ENCODE results near the gene ABCC4.

Gene ABCC4

DNA sequence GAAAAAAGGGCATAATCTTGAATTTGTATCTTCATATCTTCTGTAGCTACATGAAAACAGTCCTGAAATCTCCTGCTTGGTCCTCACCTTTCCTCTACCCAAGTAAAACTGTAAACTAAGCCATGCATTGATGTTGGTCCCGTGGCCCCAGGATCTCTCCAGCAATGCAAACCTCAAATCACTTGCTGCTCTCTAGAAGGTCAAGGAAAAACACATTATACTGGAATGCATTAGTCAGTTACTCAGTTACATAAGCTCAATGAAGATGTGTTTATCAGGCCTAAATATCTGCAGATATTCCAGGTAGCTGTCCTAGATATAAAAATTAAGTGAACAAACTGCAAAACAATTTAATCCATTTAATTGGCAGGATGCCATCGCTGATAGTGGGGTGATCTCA is 261.8 kb downstream of the ABCC4 start:
- DNase-seq (ENCODE audit: low read depth): no peak

DNA sequence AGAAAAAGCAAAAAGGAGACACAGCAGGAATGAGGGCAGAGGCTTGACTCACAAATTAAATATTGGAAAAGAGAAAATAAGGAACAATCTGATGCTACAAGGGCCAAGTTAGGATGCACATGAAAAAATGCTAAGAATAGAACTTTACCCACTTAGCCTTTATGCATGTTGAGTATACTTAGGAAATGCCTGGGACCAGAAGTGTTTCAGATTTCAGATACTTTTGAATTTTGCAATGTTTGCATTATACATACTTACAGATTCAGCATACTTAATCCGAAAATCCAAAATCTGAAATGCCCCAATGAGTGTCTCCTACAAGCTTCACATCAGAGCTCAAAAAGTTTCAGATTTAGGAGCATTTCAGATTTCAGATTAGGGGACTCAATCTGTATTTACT is 262.3 kb downstream of the ABCC4 start:
- DNase-seq (ENCODE audit: low read depth): no peak

DNA sequence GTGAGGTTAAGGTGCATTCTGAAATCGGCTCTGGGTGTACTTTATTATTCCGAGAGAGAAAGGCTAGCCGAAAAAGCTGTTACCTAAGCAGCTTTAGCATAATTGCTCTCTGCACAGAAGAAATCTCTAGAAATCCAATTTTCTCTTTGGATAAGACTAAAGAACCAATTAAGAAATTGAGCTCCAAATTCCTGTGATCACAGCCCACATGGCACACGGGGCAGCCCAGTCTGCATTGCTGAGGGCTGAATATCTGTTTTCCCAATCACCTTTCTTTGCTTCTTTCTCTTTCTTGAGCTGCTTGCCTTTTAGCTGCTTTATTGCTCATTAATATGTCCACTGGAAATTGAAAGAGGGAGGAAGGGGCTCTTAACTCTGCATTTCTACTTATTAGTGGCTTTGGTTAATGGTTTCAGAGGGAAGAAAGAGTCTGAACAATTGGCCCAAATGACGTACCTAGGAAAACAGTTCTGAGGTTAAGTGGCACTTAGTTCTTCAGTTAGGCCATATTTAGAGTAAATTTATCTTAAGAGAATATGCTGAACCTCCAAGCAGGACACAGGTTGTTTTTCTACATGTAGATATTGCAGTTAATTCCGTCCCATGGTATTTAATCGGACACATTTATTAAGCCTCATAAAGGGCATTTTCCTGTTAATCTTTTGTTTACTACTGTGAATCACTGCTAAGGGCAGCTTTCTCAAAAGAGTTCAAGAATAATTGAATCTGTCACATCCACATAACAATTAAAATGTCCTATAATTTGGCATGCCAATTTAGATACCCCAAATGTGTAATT is 265.7 kb downstream of the ABCC4 start:
- no peak for DNase-seq (ENCODE audit: low read depth)

DNA sequence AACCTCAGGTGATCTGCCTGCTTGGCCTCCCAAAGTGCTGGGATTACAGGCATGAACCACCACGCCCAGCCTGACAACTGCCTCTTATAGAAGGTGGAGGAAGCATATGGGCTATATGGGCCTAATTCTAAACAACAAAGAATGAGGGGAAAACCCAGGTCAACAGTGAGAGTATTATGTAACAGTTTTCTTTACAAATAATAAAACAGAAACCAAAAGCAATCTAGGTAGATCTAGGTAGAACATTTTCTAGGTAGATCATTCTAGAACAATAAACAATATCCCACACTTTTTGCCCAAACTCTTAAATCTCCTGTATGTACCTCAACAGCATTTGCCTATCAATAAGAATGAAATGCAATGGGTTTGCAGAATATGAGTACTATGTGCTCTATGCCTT is 267.4 kb downstream of the ABCC4 start:
- DNase-seq (ENCODE audit: low read depth): no peak

DNA sequence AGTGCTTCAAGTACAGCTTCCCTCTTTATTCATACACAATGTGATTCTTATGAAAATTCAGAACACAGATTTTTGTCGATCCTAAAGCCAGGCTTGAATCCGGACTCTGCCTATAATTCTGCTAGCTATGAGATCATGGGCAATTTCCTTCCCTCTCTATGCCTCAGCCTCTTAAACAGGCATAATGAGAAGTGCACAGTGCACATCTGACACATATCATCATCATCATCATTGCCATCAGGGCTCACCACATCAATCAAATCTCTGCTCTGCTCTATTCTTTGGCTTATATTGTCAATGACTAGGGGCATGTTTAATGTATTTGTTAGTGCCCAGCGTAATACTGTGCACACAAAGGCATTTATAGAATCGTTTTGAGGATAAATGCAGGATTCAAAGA is 269.1 kb downstream of the ABCC4 start:
- DNase-seq (ENCODE audit: low read depth): no peak

DNA sequence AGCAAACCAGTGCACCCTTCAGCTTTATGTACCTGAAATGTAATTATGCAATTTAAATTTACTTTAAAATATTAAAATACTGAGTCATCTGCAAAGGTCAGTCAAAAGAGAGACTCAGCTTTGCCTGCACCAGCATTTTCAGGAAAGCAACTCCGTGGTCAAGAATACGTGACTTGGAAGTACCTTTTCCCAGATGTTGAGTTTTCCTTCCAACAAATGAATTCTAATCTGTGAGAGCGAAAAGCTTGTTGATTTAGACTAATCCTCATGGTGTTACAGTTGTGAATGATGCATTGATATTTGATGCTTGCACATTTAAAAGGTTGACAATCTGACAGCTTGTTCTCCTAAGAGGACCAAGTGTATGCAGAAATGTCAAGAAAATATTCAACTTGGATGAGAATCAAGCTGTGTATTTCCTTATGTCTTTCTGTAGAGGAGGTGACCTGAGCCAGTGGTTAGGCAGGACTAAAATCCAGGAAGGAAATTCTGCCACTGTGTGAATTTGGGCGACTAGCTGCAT is 270.4 kb downstream of the ABCC4 start:
- DNase-seq (ENCODE audit: low read depth): no peak

DNA sequence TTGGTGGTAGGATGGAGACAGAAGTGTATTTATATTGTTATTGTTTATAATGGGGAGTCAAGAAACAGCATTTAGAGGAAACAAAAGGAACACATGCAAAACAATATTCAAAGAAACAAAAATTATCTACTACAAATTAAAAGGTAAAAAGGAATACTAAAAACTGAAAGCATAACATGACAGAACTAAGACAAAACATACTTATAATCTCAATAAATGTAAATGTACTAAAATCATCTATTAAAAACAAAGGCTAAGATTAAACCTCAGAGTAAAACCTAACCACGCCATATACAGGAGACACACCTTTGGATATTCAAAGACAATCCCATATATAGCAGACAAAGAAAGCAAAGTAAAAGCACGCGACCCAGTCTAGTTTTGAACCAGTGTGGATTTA is 273.6 kb downstream of the ABCC4 start:
- no peak for DNase-seq (ENCODE audit: low read depth)

DNA sequence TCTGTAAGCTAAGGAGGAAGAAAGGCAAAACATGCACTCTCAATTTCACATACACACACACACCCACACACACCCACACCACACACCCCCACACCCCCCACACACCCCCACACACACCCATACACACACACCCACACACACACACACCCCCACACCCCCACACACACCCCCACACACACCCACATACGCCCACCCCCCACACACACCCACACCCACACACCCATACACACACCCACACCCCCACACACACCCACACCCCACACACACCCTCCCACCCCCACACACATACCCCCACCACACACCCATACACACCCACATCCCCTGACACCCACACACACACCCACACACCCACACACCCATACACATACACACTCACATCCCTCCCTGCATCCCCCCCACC is 276.1 kb downstream of the ABCC4 start:
- DNase-seq (ENCODE audit: low read depth): no peak

DNA sequence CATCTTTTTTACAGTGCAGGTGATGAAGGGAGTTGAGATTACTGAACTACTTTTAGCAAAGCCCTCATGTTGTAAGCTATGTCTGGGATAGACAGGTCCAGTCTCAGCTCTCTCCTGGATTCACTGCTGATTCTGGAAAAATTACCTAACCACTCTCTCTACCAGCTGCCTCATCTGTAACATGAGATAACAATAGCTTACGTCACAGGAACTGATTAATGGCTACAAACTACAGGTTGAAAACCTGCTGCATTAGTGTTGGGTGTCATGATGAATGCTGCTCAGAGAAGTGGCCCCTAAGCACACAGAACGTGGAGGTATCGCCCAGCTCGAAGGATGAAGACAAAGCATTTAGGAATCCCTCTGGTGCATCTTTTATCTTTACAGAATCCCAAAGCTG is 277.8 kb downstream of the ABCC4 start:
- DNase-seq (ENCODE audit: low read depth): no peak

DNA sequence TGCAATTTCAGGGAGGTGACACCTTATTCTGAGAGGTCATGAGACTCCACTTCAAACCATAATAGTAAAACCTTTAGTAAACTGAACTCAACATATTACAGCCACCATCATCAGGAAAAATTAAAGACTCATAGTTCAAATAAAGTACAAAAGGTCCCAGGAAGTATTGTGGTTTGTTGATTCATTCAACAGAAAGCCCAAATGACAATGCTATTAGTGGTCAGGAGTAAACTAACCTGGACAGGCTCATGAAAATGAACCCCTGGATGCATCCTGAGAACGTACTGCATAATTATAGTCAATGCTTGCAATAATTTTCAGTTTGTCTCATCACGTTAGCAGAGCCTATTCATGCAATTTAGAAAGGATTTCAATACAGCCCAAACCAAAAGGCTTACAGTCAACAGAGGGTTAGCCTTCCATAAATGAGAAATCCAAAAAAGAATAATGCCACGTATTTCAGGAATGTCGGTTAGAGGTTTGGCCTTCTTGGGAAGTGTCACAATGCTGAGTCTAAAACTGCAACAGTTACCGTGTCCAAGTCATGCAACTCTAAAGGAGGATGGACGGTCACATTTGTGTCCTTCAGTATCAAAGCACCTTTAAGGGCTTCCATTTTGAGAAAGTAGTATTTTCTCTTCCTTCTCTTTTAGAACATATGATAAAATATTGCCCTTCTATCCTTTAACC is 280.8 kb downstream of the ABCC4 start:
- DNase-seq (ENCODE audit: low read depth): no peak

DNA sequence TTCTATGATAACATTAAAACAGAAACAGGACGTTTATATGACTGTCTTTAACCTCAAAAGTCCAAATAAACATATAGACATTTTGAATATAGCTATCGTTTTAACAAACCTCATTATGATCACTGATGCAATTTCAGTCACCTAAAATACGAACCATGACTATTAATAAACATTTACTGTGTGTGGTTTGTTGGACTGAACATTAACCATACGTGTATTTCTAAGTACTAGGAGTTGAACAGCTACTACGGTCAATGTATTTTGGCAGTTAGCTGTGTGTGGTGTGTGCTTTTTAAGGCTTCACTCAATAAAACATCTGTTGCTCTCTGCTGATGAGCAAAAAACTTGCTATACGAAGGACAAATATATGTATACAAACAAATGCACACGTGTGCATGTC is 281.4 kb downstream of the ABCC4 start:
- DNase-seq (ENCODE audit: low read depth): no peak

DNA sequence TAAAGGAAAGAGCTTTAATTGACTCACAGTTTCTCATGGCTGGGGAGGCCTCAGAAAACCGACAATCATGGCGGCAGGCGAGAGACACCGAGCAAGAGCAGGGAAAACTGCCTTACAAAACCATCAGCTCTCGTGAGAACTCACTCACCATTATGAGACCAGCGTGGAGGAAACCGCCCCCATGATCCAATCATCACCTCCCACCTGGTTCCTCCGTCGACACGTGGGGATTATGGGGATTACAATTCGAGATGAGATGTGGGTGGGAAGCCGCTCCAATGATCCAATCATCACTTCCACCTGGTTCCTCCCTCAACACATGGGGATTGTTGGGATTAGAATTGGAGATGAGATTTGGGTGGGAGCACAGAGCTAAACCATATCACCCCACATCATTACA is 293.9 kb downstream of the ABCC4 start:
- DNase-seq (ENCODE audit: low read depth): no peak

DNA sequence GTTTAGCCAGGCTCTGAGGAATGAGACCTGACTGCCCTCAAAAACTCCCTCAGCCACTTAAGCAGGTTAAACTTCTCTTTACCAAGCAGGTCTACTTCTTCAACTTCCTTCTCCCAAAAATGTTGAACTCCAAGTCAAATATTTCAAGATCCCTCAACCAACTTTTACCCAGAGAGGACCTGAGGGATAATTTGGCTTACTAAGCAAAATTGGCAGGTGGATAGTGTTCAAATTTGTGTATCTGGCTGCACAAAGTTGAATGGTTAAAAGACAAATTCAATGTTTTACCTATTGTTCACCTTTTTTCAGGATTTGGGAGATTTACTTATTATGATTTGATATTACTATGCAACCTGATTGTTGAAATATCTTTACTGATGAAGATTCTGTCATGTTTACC is 296.0 kb downstream of the ABCC4 start:
- DNase-seq (ENCODE audit: low read depth): no peak

DNA sequence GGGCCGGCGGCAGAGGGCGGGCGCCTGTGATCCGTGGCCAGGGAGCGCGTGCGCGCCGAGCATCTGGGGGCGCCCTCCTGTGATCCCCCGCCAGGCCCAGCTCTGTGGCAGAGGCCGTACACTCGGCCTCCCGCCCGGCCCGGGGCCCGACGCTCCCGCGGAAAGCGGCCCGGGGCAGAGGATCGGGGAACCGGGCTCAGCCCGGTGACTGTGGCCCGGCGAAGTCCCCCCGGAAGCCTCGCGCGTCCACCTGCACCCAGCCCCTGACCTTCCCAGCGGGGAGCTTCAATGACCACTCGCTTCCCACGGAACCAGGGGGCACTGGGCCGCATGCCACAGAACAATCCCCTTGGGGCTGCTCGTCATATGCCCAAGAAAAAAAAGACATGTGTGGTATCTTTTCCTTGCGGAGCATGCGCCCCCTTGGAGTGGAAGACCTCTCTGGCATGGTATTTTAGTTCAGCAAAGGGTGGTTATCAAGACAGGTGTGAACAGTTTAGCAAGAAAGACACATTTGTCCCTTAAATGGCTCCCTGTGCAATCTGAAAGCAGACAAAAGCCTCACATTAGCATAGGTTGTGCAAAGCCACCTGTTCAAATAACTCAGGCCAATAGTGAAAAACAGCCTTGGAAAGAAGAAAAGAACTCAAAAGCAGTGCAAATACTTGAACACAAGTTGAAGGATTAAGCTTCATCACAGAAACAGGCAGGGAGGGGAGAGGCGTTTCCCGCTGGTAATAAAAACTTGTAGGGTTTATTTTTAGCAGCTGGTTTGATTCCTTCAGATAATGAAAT is 298.0 kb downstream of the ABCC4 start:
- no peak for DNase-seq (ENCODE audit: low read depth)

DNA sequence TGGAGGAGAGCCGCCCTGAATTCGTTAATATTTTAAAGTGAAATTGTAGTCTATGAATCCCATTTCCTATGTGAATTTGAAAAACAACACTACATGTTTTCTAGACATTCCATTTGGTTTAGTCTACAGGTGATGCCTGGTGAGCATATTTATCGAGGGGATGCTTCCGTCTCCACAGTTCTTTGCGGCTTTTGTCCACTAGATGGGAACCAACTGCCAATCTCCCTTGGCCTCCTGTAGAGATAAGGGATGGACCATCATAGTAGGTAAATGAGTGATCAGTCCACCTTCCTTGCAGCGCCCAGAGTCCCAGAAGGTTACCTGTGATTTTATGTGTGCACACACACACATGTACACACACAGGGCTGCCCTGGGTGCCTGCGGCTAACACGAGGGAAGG is 299.1 kb downstream of the ABCC4 start:
- no peak for DNase-seq (ENCODE audit: low read depth)

DNA sequence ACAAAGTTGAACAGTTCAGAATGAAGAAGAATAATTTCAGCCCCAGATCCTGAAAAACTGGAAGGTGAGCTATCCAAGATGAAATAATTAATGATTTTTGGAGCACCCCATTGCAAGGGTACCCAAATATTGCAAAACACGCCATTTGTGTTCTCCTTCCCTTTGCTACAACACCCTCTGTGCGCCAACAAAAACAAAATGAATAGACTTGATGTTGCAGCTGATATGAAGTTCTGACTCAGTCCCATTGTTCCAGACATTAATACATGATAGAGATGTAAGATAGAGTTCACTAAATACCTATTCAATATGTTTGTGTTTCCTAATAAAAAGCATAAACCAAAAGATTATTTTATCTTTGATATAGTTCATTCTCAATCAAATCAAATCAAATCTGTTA is 301.4 kb downstream of the ABCC4 start:
- DNase-seq (ENCODE audit: low read depth): no peak

DNA sequence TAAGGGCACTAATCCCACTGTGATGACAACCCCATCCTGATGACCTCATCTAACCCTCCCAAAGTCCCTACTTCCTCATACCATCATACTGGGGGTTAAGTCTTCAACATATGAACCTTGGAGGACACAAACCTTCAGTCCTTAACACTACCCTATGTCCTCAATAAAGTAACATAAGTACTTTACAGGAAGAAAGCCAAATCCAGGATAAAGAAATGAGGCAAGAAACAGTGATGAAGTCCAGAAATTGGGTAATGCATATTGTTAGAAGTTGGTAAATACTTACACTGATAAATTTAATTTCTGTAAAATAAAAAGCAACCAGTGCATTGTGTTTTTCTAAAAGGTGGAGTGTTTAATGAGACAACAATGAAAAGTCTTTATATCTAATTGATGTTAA is 304.1 kb downstream of the ABCC4 start:
- DNase-seq (ENCODE audit: low read depth): no peak

DNA sequence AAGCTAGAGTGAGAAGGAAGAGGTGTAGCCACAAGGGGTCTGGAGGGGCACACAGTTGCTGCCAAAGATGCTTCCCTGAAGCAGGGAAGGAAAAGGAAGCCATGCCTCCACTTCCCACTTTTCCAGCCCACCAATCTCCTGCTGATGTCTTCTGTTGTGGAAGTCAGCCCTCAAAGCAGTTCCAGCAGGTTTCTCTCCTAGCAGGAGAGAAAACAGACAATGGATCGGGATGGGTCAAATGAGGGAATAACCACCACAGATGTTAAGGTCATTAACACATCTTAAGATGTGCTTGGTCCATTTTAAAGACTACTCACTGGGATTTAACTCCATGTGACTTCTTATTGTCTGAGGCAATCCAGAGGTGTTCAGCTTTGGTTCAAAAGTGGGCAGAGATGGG is 304.8 kb downstream of the ABCC4 start:
- no peak for DNase-seq (ENCODE audit: low read depth)

DNA sequence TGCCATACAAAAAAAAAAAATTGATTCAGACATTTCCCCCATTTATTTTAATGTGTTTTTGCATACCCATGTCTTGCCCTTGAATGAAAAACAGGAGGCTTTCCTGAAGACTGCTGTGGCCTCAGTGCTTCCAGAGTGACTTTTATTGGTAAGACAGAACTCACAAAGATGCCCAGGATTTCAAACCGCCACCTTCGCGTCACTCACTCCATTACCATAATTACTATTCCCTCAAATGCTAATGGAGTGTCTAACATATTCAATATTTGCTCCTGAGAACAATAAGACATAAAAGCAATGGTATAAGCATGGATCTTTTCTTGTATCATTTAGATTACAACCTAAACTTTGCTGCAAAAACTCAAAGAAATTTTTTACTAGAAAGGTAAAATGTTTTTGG is 306.7 kb downstream of the ABCC4 start:
- no peak for DNase-seq (ENCODE audit: low read depth)

DNA sequence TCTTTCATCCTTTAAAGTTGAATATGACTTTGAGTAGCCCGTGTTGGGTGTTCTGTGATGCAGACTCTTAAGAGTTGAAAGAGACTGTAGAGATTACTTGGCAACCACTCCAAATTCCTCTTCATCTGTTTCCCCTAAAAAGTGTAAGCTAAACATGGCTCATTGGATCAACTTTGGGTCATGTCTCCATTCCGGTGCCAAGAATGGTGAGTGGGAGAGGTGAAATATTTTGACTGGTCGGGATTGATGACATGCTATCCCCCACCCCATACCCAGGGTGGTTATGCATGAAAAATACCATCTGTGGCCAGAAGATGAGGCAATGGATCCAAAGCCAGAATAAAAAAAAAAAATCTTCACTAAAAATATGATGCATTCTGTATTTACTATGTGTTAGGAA is 307.6 kb downstream of the ABCC4 start:
- DNase-seq (ENCODE audit: low read depth): no peak

DNA sequence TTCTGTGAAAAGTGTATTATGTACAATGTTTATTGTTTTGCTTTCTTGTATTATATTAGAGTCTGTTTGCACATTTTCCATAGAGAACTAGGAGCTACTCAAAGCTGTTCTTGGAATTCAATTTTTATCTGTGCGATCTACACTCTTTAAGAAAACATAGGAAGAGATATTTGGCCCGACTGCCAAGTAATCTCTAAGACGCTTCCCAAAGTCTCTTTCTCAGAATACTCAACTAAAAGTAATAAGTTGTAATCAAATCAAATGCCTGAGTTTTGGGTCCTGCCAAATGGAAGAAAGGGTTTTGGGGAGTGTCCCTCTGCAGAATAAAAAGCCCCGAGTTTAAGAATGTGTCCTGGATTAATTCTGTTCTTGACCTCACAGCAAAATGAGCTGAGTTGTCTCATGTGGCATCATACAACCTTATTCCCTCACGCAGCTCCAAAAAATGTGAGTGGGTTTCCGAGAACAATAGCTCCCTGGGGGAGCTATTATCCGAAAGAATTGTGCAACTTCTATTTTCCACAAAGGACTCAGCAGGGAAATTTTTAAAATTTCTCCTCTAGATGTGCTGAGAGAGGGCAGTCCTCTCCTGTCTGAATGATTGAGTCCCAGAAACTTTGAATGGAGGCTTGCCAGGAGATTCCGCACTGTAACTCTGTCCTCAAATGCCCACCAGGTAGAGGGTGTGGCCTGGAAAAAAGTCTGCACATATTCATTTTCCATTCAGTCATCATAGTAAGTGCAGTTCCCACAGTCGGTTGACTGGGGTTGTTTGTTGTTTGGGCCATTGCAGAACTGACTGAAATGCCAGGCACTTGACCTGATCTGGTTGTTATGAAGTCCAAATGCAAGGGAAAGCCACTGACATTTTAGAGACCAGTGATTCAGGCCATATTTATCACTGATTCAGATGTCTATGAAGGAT is 309.0 kb downstream of the ABCC4 start:
- DNase-seq (ENCODE audit: low read depth): no peak

DNA sequence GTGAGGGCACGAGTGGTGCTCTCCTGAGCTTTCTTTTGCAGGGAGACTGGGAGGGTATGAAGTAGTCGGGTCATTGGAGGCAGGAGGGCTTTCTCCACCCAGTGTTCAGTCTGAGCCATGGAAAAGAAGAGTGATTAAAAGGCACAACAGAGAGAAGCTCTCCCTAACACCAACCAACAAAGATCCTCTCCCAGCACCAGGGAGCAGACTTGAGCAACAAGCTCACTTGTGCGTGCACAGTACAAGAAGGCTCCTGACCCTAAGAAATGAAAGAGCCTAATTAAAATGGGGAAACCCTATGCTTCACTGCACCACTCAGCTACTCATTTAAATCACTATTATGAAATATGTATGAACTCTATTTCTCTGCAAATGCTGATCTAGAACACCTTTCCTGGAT is 312.6 kb downstream of the ABCC4 start:
- DNase-seq (ENCODE audit: low read depth): no peak
